GM18505 (cell line): ENCODE results near the gene CHDH.

Source experiments
- ATAC-seq: cut with Tn5 transposase; IDR thresholded peaks from one replicate; pipeline ENCODE4 v1.9.1; 2021; ENCODE audit not compliant: unreplicated experiment
- POLR2A ChIP-seq: IDR thresholded peaks from 4 replicates; pipeline ENCODE4 v1.6.1; 2011; ENCODE audit warnings: borderline replicate concordance; ENCODE audit not compliant: insufficient read depth, insufficient read length; ENCODE audit errors: extremely low read depth

Gene CHDH

DNA sequence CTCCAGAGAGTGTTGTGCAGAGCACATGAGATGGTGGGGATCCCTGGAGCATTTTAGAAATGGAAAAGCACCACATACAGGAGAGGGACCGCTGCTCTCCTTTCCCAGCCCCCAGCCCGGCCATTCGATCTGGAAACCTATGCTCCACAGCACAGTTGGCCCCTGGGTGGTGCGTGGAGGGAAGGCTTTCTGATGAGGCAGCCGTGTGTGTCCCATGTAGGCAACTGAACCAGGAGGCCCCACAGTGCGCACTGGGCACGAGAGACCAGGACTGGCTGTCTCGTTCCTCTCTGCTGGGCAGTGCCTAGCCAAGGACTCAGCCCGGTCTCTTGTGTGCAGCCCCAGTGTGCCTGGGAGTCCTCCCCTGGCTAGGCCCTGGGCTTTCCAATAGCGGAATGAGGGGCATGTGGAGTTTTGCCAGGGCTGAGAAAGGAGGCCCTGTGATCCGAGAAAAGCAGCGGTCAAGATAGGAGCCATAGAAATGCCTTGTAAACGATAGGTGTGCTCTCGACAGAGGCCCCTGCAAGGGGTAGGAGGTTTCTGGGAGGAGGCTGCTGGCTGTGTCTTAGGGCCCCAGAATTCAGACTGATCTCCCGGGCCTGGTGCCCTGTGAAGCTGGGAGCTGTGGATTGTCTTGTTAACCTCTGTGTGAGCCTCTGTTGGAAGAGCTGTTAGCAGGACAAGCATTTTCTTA, 39.0 kb downstream of the CHDH start:
- no peak for ATAC-seq
- no peak for TF ChIP-seq POLR2A

DNA sequence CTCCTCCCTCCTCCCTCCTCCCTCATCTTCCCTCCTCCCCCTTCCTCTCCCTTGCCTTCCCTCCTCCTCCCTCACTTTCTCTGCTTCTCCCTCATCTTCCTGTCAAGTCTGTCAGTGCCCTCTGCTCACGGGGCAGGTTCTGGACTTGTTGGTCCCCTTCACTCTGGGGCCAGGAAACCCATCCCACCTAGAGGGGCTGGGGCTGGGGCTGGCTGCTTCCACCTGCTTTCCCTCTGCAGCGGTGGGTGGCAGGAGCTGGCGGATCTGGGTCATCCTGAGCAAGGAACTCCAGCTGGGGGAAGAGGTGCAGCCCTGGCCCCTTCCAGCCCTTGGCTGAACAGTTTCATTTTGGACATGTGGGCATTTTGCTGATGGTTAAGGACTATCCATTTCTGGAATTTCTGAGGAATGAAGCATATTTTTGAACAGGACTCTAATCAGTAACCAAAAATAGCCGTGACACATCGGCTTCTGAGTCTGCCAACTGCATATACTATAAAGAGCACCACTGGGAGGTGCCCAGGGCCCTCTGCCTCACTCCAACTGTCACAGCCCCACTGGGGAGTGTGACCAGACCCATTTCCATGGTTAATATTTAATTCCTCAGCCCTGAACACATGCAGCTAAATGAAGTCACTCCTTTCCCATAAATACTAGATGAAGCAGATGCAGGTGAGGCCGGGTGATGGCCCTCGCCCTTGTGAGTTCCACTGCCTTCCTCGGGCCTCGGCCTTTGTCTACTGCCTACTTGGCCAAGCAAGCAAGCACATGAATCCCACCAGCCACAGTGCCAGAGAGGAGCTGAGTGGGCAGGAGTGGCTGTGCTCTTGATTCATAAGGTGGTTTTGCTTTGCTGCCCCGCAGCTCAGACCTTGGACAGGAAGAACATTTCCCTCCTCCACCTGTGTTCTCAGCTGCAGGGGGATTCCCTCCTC, 39.8 kb downstream of the CHDH start:
- peak; percentile 38 for ATAC-seq
- TF ChIP-seq POLR2A: no peak

DNA sequence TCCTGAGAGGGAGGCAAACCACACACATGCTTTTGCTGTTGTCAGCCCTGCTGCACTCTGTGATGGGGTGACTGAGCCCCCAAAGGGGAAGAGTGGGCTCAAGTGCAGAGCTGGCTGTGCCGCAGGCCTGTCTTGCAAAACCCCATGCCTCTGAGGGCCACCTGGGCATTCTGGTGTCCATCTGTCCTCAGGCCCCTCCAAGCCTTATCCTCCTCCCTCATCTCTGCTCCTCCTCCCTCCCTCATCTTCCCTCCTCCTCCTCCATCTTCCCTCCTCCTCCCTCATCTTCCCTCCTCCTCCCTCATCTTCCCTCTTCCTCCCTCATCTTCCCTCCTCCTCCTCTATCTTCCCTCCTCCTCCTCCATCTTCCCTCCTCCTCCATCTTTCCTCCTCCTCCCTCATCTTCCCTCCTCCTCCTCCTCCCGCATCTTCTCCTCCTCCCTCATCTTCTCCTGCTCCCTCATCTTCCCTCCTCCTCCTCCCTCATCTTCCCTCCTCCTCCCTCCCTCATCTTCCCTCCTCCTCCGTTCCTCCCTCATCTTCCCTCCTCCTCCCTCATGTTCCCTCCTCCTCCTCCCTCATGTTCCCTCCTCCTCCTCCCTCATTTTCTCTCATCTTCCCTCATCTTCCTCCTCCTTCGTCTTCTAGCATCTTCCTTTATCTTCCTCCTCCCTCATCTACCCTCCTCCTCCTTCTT, 40.6 kb downstream of the CHDH start:
- TF ChIP-seq POLR2A: no peak
- no peak for ATAC-seq

DNA sequence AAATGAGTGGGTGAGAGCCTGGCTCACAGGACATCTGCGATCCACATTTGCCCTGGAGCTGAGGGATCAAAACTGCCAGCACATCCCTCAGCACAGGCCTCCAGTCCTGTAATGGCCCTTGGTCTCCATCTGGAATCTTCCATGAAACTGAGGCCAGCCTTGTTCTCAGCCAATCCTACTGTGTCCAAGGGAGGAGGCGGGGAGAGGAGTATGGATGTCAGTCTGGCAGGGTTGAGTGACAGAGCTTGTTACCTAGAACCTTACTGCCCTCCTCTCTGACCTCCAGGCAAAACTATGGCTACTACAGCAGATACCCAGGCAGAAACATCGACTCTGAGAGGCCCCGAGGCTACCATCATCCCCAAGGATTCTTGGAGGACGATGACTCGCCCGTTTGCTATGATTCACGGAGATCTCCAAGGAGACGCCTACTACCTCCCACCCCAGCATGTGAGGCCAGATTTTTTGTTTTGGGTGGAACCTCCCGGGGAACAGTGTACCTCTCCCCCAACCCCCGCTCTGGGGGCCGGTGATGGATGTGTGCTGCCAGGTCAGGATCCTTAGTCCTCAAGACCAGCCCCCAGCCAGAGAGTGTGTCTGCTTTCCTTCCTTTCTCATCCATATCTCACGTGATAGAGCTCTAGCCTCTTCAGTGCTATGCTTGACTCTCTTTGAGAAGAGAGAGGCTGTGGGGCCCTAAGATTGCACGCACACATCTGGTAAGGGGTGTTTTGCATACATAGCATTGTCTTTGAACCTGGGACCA, 41.3 kb downstream of the CHDH start:
- ATAC-seq: peak; percentile 75

DNA sequence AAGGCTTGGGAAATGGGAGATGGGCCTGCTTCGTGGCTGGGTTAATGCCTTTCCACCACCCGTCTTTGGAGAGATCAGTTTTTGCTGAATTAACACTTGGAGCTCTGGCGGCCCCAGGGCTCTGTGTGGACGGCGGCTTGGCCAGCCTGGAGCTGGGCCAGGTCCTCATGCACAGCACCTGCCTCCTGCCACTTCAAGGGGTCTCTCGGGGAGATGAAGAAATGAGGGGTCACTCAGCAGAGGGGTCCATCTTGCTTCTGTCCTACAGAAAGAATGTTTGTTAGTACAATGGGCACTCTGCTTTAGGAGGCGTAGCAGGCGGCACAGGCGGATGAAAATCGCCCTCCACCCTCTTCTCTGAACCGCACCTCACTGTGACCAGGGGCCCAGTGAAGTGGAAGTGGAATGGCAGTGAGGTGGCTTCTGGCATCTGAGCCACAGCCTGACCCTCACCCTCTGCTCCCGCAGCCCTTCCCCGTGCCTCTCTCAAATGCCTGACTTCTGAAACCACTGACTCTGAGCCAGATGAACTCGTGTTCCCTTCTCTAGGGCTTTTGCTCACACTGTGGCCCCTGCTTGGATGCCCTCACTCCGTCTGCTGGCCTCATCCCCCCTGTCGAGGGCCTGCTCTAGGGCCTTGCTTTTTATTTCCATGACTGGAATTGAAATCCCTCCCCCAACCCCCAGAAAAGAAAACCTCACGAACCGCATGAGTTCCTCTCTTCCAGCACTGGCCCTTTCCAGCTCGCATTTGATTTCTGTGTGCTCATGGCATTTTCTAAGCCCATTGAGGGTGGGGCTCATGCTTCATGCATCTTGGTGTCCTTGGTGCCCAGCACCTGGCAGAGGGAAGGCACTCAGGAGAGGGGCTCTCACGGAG, 42.2 kb downstream of the CHDH start:
- no peak for ATAC-seq
- no peak for TF ChIP-seq POLR2A

More for the DNA sequence above, 41.3 kb downstream of the CHDH start:
- no peak for TF ChIP-seq POLR2A

DNA sequence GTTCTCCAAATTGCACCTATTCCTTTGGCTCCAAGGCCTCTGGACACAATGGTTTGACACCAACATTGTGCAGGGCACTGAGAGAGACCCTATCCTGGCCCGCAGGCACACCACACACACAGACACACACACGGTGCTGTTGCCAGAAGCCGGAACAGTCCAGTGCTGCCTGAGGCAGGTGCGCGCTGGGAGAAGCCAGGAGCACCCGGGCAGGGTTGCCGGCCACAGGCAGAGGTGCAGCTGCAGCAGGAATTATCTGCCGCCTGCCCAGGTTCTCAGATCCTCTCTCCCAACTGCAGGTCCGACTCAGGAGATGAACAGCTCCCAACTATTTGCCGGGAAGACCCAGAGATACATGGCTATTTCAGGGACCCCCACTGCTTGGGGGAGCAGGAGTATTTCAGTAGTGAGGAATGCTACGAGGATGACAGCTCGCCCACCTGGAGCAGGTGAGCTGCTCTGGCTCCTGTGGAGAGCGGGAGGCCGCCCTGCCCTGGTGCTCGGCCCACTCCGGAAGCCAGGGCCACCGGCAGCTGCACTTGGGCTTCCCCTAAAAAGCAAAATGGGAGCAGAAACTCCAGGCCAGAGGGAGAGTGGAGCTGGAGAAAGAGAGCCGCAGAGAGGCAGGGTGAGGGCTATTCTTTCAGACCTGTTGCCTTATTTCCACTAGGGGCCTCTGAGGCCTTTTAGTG, 42.9 kb downstream of the CHDH start:
- ATAC-seq: no peak
- TF ChIP-seq POLR2A: no peak

DNA sequence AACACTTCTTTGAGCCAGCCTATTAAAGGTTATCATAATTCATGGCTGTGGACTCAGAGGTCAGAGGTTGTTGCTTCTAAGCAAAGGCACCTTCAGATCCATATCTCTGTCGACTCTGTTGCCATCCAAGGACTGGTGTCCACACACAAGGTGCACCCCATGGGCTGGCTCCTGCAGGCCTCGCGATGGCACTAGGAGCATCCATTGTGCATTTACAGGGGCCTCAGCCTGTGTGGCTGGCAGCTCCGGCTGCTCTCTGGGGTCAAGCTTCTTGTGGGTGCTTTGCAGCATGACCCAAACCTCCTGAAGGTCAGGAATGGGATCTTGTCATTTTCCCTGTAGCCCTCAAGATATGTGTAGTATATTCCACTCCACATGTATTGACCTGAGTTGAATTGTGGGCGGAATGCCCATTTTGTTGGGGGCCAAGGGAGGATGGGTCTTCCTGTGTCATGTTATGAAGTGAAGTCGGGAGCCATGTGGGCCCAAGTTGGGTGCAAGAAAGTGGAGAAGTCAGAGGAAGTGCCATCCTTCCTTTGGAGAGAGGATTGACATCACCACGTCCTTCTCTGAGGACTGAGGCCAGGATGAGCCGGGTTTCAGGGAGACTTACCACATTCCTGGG, 43.9 kb downstream of the CHDH start:
- TF ChIP-seq POLR2A: no peak
- no peak for ATAC-seq

DNA sequence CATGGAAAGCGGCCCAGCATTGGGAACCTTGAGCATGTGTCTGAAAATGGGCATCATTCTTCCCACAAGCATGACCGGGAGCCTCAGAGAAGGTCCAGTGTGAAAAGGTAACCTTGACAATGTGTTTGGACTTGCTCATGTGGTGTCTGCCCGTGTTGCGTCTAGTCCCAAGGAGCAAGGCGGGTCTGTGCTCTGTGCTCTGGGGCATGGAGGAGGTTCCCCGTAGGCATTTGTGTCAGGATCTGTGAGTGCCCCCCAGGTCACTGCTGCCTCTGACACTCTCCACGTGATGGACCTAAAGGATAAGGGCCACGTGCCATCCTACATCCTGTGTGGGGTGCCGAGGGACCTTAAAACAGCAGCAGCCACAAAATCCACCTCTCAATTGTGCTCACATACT, 44.9 kb downstream of the CHDH start:
- no peak for TF ChIP-seq POLR2A
- no peak for ATAC-seq

DNA sequence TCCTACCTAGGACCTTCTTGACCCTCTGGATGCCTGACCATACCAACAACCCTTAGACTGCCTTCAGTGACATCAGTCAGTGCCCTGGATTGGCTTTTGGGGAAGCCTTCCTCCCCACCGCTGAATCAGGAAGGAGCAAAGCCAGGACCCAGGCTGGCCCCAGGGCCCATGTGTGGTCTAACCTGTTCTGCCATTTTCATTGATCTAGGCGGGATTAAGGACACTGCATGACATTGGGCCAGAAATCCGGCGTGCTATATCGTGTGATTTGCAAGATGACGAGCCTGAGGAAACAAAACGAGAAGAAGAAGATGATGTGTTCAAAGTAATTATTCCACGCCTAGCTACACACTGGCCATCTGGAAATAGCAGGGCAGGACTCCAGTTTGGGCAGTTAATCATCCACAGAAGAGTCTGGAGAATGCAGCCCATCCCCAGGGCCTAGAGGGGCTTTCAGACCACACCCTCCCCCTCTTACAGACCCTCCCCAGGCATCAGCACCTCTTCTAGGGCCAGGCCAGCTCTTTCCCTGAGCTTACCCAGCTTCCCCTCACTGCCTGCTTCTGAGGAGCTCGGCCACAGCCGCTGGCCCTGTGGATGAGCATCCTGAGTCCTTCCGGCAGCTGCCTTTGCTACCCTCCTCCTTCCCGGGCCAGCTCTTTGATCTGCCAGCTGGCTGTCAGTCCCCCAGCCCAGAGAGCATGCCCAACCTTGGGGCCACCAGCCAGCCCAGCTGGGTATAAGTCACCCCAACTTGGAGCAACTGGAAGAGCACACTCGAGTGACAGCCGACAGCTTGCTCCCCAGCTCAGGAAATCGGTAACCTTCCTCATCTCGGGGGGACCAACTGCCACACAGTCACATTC, 45.9 kb downstream of the CHDH start:
- ATAC-seq: no peak
- TF ChIP-seq POLR2A: no peak

DNA sequence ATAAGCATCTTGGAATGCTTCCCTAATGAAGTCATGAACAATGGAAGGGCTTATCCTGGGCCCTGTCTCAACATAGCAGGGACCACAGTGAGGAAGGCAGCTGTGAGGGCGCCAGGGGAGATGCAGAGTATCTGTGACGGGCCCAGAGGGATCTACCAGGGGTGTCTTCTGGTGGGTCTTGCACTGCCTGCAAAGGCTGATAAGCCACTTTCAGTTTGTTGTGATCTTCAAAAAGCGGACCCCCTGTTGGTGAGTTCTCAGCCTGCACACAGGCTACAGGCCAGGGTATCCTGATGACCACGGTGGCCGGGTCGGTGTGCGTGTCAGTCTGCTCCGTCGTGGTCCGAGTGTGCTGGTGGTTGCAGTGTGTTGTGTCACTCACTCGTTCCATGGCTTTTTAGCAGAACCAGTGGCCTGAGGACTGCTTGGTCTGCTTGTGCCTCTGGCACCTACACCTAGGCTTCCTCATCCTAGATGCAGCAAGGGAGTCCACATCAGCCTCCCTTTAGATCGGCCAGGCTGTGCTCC, 46.8 kb downstream of the CHDH start:
- no peak for ATAC-seq
- no peak for TF ChIP-seq POLR2A
